ENCODE measurements around the gene TMEM127. TPM values are rescaled to one million over a fixed set of nuclear protein-coding genes. Genes with fewer than 3 reads are reported as not detected.

TMEM127 gene
- polyA plus RNA-seq, 2 of the 4 experiments (the other 2 are of a cell fraction), result 31.9 to 38.7 TPM

- no peak for TF ChIP-seq ATOH8 (CRISPR knock-in tag; IDR thresholded peaks at IDR 0.05; ENCODE audit: low read depth)
- TF ChIP-seq HOXB5 (CRISPR knock-in tag; IDR thresholded peaks at IDR 0.05), result no peak
- TF ChIP-seq MAFK (IDR thresholded peaks at IDR 0.05; ENCODE audit: partially characterized antibody), result no peak
- peak; percentile 66 for TF ChIP-seq CTCF (IDR thresholded peaks at IDR 0.05)
- TF ChIP-seq KDM1A (IDR thresholded peaks at IDR 0.05; ENCODE audit: low read depth), result no peak
- TF ChIP-seq MAZ (IDR thresholded peaks at IDR 0.05; ENCODE audit: borderline replicate concordance, low read depth, low read length), result no peak
- peak in 1 of 2 experiments; percentile 46; a peak in 1 of 4 replicates for TF ChIP-seq CEBPB (IDR thresholded peaks at IDR 0.05)
- TF ChIP-seq REST (IDR thresholded peaks at IDR 0.05), result no peak
Measured at GRCh38 chr2:96260387-96261260, 5.2 kb downstream of the TMEM127 start (continued).

GRCh38 chr2:96259497-96259921, 6.3 kb downstream of the TMEM127 start:
- ATAC-seq (no peak), FAIRE-seq (no peak), DNase-seq (ENCODE audit: low read depth in 1 of 2, low spot score in 1 of 2) (no peak)
- WGBS (ENCODE audit: missing lambda C conversion rate), result 98% methylated on average over 5 of the region's 5 CpGs
- CTCF ChIA-PET, result interaction anchor here (0.8 to 3.7 kb wide), 16 partner anchors 8 to 290 kb away, joined by 3 to 20 read pairs (median 4); partner anchors contain the start of genes ANKRD36C, ASTL and STARD7
- Histone ChIP-seq H3K4me3 (no peak overlapping the region), H3K4me1 (peaks cover 34% of the 10 kb centered on the region), H3K27ac (peak overlapping the region; percentile 65 to 75; a peak in 5 of 6 replicates), H3K4me2 (peak overlapping the region; percentile 70), H3K9me3 (no peaks in the 10 kb centered on the region)
- TF ChIP-seq RCOR1 (IDR thresholded peaks at IDR 0.05; ENCODE audit: low read depth, low read length), result no peak
- TF ChIP-seq ZFP36 (IDR thresholded peaks at IDR 0.05; ENCODE audit: borderline replicate concordance, partially characterized antibody), result no peak
- TF ChIP-seq REST (IDR thresholded peaks at IDR 0.05), result no peak
- no peak for TF ChIP-seq TP53 (CRISPR knock-in tag; IDR thresholded peaks at IDR 0.05)
- TF ChIP-seq HMGXB4 (CRISPR knock-in tag; IDR thresholded peaks at IDR 0.05; ENCODE audit: borderline replicate concordance), result no peak
- POLR2A ChIA-PET, result interaction anchor here (1.3 to 2.7 kb wide), 2 partner anchors 19 to 51 kb away, joined by 3 to 17 read pairs; partner anchors contain the start of gene STARD7

Measured in A549 (cell line).